Fibroblast of gingiva (primary cell): ENCODE measurements around the gene LRBA.
"Not testable (repeated sequence)": the region's sequence is repeated elsewhere in the genome, so short reads cannot be mapped to it uniquely, and the experiment has no call there.

ENCODE experiments used
- DNase-seq: peaks from one replicate; pipeline ENCODE4 v3.0.0-alpha.2; 2011; ENCODE audit warnings: low read depth

The LRBA gene

DNA sequence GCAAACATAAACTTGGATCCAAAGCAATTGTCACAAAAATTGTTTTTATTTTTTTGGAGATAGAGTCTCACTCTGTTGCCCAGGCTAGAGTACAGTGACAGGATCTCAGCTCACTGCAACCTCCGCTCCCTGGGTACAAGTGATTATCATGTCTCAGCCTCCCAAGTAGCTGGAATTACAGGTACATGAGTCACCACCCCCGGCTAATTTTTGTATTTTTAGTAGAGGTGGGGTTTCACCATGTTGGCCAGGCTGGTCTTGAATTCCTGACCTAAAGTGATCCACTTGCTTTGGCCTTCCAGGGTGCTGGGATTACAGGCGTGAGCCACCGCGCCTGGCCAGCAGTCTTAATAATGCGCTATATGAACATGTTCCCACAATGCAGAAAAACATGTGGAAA lies 272.2 kb downstream of the LRBA start:
- not testable (repeated sequence) for DNase-seq

DNA sequence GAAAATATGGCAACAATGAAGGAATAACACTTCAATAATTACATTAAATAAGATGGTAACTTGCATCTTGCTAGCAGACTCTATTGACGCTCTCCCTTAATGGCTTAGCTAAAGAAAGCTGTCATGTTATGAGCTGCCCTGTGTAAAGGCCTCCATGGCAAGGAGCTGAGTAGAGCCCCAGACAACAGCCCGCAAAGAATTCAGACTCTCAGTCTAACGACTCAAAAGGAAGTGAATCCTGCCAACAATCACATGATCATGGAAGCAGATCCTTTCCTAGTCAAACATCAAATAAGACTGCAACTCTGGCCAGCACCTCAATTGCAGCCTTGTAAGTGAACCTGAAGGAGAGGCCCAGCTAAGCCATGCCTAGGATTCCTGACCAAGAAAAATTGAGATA lies 275.5 kb downstream of the LRBA start:
- DNase-seq: no peak

DNA sequence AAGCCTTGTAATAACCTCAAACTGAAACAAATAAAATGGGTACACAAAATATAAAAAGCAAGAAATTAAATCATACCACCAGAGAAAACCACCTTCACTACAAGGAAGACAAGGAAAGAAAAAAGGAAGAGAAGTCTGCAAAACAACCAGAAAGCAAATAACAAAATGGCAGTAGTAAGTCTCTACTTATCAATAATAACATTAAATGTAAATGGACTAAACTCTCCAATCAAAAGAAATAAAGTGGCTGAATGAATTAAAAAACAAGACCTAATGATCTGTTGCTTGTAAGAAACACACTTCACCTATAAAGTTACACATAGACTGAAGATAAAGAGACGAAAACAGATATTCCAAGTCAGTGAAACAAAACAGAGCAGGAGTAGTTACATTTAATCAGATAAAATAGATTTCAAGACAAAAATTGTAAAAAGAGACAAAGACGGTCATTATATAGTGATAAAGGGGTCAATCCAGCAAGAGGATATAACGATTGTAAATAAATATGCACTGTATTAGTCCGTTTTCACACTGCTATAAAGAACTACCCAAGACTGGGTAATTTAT lies 289.0 kb downstream of the LRBA start:
- DNase-seq: no peak

DNA sequence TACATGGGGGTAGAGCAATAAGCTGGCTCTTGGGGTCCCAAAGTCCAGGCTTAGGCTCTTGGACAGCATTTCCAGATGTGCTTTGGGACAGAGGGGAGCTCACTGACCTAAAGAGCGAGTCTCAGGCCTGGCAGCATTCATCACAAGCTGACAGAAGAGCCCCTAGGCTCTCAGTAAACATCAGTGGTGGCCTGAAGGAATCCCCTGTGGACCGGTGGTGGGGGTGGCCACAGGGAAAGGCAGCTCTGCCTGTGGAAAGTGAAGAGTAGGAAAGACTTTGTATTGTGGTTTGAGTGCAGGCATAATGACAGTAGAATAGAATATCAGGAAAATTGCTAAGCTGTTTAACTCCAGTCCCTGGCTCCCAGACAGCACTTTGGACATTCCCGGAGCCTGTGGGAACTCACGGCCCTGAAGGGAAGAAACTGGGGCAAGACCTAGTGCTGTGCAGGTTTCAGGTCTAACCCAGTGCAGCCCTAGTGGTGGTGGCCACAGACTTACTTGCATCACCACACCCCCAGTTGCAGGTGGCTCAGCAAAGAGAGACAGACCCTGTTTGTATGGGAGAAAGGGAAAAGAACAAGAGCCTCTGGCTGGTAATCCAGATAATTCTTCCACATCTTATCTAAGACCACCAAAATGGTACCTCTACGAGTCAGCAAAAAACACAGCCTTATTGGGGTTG lies 291.2 kb downstream of the LRBA start:
- no peak for DNase-seq

DNA sequence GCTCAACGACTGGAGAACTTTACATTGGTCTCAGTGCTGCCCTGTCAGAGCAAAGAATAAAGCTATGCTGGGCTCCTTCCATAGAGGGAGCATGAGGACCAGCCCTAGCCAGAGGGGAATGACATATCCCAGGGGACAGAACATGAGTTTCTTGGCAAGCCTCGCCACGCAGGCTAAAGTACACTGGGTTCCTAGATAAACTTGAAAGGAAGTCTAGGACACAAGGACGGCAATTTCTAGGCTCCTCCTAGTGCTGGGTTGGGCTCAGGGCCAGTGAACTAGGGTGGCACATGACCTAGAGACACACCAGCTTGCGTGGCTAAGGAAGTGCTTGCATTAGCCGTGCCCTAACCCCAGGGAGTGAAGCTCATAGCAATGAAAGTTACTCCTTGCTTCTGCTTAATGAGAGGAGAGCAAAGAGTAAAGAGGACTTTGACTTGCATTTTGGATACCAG lies 292.1 kb downstream of the LRBA start:
- DNase-seq: peak; percentile 94

DNA sequence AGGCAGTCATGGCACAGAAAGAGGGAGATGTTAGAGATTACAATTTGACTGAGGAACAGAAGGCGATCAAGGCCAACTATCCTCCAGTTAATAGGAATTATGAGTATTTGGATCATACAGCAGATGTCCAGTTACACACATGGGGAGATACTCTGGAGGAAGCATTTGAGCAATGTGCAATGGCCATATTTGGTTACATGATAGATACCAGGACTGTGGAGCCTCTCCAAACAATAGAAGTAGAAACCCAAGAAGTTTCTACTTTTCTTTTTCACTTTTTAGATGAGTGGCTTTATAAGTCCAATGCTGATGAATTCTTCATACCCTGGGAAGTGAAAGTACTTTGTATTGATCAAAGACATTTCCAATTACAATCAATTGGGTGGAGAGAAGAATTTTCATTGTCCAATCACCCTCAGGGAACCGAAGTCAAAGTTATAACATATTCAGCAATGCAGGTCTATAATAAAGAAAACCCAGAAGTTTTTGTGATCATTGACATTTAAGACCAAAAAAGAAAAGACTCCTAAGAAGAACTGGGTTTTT lies 294.0 kb downstream of the LRBA start:
- peak; percentile 41 for DNase-seq

DNA sequence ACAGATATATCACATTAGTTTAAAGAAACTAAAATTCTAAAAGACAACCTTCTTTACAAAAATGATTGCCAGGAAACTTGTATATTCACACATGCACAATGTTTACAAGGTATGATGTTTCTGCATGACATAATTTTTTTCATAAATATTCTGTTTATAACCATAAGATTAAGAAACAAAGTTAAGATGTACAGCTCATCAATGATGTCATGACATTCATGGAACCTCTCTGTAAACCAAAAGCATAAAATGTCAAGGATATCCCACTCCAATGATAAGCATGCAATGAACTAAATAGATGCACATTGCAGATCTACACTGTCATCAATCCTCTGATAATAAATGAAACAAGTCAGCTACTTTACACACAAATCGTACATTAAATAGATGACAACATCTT lies 297.1 kb downstream of the LRBA start:
- DNase-seq: no peak

DNA sequence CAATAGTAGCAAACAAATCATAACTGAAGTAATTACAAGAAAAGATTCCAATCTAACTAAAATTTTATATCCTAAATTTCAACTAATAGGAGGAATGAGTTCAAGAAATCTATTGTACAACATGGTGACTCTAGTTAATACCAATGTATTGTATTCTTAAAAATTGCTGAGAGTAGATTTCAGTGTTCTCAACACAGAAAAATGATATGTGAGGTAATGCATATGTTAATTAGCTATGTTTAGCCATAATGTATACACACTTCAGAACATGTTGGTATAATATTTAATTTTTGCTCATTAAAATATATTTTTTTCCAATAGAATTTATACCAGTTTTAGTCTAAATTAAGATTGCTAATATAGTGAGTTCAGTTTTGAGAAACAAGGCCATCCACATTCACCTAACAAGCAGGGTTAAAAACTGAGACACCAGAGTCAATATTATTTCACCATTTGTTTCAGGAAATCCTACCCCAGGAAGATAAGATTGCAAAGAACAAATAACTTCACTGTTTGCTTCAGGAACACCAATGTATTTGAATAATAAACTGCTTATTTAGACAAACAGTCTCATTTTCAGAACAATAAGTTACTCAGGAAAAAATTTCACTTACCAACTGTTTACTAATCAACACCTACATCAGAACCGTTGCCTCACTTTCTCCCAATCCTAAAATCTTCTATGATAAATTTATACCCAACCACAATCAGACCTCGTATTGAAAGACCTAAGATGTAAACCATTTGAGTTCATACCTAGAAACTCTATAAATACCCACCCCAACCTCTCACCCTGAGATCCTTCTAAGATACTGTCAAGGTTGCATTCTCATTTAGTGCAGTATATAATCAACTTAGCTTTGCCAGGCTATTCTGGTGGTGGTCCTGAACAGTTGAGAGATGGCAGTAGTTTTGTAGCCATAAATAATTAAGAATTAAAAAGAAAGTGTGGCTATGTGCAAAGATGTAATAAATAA lies 300.3 kb downstream of the LRBA start:
- DNase-seq: no peak

DNA sequence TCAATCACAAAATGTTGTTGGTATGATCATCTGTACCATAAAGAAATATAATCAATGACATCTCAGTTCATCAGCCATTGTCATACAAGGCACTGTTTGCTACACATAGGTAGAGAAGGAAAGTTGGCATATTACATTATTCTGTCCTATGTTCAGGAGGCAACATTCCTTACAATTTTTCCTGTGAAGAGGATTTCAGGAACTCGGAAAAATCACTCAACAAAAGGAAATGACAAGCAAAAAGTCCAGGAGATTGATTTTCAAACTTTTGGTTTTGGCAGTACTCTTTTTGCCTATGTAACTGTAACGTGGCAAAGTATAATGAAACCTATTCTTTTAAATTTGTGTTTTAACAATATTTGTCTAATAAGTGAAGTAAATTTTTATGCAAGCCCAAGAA lies 301.8 kb downstream of the LRBA start:
- no peak for DNase-seq

DNA sequence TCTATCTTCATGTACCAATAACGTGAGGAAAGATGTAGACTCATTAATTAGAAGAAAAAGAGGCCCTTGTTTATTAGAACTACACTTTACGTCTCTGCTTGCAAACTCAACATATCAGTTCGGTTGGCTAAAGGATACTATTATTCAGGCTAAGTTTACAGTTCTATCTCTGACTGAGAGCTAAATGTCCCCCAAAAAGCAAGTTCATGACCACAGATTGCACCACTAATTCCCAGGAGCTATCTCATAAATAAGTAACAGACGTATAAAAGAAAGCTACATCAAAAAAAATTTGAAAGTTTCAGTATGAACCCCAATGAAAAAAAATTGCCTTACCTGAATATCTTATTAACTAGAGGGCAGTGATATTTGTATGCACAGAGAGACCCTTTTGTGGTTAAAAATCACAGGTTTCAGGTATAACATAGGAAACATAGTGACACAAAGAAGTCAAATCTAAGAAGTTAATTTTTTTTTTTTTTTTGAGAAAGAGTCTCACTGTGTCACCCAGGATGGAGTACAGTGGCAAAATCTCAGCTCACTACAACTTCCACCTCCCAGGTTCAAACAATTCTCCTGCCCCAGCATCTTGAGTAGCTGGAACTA lies 304.2 kb downstream of the LRBA start:
- no peak for DNase-seq

DNA sequence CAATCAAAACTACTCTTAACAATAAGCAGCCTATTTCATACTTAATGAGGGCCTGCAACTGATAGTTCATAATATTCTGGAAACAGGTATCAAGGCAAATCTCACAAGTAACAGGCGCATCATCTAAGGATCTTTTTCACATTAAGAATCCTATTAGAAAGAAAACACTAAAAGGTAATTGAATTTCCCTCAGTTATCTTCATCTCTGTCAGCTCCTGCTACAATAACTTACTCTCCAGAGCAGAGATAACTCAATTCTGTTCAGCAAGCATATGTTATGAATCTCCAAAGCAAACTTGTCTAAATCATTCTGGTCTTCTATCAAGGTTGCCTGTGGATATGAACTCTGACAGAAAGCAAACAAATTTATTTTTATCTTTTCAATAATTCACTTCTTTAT lies 307.1 kb downstream of the LRBA start:
- DNase-seq: no peak

DNA sequence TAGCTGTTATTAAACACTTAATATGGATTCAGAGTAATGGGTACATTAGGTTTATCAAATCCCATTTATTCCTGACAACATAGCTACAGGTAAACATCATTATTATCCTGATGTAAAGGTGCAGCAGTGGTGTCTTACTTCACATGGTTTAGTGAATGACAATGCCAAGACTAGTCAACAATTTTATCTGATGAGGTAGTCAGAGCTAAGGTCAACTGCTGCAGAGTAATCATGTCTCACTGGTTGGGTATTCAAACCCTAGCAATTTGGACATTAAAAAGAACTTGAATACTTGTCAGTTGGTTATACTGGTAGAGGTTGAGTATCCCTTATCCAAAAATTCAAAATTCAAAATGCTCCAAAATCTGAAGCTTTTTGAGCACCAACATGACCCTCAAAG lies 315.5 kb downstream of the LRBA start:
- no peak for DNase-seq

DNA sequence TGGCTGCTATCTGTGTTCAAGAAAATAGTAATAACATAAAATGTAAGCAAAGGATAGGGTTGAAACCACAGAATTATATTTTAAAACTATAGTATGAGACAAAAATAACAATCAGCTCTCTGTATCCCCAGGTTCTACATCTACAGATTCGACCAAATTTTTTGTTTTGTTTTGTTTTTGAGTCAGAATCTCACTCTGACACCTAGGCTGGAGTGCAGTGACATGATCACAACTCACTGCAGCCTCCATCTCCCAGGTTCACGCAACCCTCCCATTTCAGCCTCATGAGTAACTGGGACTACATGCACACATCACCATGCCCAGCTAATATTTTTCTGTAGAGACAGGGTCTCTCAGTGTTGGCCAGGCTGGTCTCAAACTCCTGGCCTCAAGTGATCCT lies 319.9 kb downstream of the LRBA start:
- DNase-seq: no peak

DNA sequence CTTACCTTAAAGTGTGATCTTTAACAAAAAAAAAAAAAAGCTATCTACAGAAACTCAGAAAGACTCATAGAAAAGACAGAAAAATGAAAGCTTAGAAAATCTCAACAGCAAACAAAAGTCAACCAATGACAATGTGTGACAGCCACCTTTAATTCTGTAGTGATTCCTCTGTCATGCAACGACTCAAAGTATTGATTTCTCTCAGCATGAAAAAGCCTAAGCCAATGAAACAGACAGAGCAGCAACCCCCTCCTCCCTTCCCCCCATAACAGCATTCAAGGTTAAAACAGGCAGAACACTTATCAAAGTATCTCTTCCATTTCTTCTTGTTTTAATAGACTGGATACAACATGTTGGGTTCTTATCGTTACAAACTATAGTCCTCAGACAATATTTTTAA lies 320.6 kb downstream of the LRBA start:
- no peak for DNase-seq

DNA sequence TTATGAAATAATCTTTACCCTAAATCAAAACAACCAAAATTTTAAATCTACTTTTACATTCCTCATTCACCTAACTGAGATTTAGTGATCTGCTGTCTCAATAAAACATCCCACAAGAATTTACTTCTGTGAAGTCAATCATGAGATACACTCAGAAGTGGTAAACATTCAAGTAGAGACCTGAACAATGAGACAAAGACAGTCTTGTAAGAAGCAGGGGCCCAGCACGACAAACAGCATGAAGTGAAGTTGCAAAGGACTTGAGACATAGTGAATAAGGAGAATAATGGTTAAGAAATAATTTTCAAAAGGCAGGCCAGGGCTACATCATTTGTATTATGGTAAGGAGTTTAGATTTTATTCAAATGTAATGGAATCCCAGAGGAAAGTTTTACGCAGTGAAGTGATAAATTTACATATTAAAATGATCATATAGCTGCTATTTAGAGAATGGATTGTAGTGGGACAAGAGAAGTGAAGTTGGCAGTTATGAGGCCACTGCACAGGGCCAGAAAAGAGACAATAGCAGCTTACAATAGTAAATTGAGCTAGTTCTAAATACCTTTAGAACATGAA lies 331.2 kb downstream of the LRBA start:
- no peak for DNase-seq

DNA sequence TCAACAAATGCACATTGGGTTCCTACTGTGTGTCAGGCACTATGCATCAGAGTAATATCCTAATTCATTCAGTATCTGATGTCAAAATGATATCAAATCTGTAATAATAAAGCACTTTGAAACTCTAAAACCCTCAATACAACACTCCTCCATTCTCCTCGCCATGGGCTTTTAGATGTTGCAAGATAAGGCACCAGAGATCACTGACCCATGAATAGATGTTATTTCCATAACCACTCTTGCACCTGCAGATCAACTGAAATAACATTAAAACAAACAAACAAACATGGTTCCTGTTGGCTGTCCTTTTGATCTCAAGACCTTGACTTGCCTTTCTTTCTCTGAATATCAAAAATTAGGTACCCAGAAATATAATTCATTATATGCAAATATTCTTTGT lies 333.0 kb downstream of the LRBA start:
- DNase-seq: no peak

DNA sequence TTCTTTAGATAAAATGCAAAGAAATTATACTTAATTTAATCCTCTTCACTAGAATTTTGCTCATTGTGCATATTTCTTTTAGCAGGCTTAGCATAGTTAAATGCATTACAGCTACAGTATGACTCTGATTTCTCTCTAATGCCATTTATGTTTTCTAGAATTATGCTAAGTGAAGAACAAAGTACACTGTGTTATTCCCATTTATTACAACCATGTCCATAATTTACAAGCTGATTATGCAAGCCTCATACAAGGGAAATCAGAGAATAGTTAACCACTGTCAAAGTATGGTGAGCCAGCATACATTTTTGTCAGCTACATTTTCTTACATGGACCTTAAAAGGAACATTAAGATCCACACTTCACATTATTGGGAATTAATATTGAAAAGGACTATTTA lies 334.0 kb downstream of the LRBA start:
- no peak for DNase-seq

DNA sequence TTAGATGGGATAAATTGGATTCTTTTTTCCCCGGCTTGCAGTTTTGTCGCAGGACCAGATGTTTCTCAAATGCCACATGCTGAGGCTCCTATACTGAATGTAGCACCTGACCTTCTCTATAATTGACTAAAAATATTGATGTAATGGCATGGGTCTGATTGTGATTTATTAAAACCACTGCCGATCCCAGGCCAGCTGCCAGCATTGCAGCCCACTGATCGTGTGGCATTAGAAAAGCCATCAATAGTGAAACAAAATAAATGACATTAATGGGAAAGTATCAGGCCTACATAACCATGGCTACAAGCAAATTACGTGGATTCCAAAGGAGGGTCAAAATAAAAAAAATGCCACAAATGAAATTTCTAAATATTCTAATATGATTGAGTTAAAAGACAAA lies 334.4 kb downstream of the LRBA start:
- DNase-seq: no peak

DNA sequence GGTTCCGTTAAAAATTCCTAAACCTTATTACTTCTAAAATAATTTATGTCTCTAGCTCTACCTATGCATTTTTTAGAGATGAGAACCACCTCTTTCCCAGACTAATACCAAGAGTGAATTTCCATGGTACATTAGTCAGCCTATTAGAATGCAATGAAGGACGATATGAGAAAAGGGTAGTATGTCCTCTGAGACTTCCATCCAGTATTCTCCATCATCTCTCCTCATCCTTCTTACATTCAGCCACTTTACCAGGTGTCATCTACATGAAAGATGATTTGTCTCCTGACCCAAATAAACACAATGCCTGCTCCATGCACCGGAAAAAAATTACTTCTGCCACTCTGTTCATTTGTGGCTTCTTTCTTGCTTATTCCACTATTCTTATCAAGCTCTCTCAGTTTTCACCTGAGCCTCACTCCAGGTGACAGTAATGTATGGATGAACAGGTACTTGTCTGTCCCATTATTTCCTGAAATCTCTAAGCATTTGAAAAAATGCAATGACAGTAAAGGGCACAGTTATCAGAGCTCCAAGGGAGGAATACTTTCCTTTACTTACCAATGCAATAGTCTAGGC lies 335.2 kb downstream of the LRBA start:
- no peak for DNase-seq

DNA sequence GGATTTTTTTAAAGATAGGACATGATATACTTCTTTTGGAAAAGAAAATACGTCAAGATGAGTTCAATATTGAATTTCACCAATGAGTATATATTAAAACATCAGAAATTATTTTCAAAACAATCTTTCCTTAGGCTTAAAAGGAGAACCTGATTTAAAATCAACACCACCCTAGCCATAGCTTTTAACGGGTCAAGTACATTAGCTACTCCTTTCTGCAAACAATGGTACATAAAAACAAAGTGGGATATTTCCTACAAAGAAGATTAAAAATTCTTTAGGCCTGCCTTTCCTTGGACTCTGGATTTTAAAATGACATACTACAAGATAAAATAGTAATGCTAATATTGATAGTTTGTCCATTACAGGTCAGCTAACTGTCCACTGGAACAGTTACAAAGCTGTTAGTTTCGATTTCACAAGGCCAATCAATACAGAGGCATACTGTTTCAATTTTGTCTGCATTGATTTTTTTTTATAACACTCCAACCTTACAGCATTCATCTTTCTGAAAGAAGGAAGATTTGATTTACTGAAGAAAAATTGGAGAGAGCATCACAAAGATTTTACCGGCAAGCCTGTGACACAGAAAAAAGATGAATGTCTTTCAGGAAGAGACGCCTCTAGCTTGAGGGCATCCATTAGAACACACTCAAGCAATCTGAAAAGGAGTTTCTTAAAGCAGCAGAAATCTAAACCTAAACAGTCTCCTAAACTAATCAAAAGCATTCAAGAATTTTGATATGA lies 335.9 kb downstream of the LRBA start:
- no peak for DNase-seq

DNA sequence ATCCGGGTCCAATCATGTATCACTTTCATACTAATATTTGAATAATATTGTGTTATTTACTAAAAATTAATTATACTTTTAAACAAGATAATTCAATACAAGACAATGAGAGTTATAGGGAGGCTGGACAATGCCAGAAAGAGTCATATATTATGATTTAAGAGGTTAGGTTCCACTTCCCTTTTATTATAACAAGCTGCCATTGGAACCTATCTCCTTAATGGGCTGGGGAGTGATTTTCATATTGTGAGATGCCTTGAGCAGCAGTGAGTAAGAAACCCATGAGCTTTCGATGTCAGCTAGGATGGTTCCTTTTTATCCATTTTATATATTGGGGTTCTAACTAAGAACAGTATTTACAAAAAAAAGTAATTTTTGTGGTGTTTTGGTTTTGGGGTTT lies 341.3 kb downstream of the LRBA start:
- DNase-seq: no peak
